Fibroblast of mammary gland (primary cell): ENCODE measurements around the gene ANKRD53.
"Not testable (repeated sequence)": the region's sequence is repeated elsewhere in the genome, so short reads cannot be mapped to it uniquely, and the experiment has no call there.

Source experiments
- DNase-seq: peaks from one replicate; pipeline ENCODE4 v3.0.0-alpha.2; 2010; ENCODE audit warnings: low read depth
- H3K4me3 ChIP-seq: 2 replicates; pipeline ENCODE4 v1.5.1; 2011; ENCODE audit warnings: low read depth, mild to moderate bottlenecking, low read length, moderate library complexity; ENCODE audit not compliant: control insufficient read depth
- TF ChIP-seq, protein P1 (sequence below): conservative IDR thresholded peaks from 2 replicates; pipeline ENCODE4 v1.5.1; 2011; ENCODE audit warnings: low read depth, low read length, inconsistent platforms; ENCODE audit not compliant: control insufficient read depth, insufficient read depth

ANKRD53 gene

DNA sequence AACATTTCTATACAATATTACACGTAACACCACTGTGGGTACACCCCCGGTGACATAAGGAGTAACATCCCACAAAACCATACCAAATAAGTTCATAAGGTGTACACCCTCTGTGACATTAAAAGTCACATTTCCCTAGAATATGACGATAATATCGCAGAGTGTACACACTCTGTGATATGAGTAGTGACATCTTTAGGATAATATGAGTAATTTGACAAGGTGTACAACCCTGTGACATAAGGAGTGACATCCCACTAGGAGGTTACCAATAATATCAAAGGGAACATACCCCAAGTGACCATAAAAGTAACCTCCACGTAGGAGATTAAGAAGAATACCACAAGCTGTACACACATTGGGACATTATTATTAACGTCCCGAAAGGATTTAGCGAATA is 40.2 kb downstream of the ANKRD53 start:
- DNase-seq: no peak
- TF ChIP-seq, protein P1, sequence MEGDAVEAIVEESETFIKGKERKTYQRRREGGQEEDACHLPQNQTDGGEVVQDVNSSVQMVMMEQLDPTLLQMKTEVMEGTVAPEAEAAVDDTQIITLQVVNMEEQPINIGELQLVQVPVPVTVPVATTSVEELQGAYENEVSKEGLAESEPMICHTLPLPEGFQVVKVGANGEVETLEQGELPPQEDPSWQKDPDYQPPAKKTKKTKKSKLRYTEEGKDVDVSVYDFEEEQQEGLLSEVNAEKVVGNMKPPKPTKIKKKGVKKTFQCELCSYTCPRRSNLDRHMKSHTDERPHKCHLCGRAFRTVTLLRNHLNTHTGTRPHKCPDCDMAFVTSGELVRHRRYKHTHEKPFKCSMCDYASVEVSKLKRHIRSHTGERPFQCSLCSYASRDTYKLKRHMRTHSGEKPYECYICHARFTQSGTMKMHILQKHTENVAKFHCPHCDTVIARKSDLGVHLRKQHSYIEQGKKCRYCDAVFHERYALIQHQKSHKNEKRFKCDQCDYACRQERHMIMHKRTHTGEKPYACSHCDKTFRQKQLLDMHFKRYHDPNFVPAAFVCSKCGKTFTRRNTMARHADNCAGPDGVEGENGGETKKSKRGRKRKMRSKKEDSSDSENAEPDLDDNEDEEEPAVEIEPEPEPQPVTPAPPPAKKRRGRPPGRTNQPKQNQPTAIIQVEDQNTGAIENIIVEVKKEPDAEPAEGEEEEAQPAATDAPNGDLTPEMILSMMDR: no peak
- H3K4me3 ChIP-seq: no peak overlapping the region

DNA sequence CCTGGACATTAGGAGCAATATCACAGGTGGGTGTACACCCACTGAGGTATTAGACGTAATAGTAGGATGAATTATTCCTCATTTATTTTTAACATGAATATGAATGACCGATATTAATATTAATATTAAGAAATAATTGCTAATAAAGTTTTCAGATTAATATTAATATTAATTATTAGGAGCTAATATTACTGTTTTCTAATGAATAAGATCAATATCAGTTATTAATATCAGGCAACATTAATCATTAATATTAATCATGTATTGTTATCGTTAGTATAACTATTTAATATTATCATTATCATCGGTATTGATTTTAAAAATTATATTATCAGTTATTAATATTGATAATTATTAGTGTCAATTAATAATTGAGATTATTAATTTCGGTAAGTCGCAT is 41.6 kb downstream of the ANKRD53 start:
- not testable (repeated sequence) for DNase-seq, H3K4me3 ChIP-seq

DNA sequence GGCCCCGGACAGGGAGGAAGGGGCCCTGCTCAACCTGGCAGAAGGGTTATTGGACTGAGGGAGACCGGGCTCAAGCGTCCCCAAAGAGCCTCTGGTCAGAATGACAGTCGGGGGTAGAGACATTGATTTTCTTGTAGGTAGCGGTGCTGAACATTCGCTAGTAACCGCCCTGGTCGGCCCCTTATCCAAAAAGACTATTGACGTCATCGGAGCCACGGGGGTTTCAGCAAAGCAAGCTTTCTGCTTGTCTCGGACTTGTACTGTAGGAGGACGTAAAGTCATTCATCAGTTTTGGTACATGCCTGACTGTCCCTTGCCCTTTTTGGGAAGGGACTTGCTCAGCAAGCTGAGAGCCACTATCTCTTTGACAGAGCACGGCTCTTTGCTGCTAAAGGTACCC is 43.0 kb downstream of the ANKRD53 start:
- not testable (repeated sequence) for H3K4me3 ChIP-seq

DNA sequence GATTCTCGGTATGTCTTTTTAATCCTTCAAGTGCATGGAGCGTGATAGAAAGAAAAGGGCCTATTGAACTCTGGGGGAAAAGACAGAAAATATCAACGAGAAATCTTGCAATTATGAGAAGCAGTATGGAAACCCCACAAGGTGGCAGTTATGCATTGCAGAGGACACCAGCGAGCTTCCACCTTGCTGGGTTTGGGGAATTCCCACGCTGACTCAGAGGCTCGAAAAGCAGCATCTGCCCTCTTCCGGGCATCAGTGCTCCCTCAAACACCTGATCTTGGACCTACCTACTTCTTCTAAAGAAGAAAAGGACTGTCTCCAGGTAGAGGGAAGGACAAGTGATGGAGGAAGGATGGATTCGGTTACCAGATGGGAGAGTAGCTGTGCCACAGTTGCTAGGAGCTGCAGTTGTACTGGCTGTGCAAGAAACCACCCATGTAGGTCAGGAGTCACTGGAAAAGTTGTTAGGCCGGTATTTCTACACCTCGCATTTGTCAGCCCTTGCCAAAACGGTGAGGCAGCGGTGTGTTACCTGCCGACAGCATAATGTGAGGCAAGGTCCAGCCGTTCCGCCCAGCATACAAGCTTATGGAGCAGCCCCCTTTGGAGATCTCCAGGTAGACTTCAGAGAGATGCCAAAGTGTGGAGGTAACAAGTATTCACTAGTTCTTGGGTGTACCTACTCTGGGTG is 45.3 kb downstream of the ANKRD53 start:
- not testable (repeated sequence) for H3K4me3 ChIP-seq, DNase-seq

More for the DNA sequence above, 43.0 kb downstream of the ANKRD53 start:
- DNase-seq: not testable (repeated sequence)
